Immature natural killer cell (primary cell): ENCODE data around the gene NTNG2. TPM values are rescaled to one million over a fixed set of nuclear protein-coding genes. Genes with fewer than 3 reads are reported as not detected.

Experiments
- DNase-seq, 3 donors: peaks; one replicate each; pipeline ENCODE4 v3.0.0; 2022; ENCODE audit warnings: mixed read lengths in 1 of 3
- H3K27ac Mint-ChIP-seq, 6 donors: one replicate each; pipeline ENCODE4 v1.8.0; 2020; ENCODE audit warnings: mixed read lengths in 6 of 6, mild to moderate bottlenecking in 5 of 6, inconsistent platforms in 4 of 6, moderate library complexity in 3 of 6
- H3K27me3 Mint-ChIP-seq, 3 donors: one replicate each; pipeline ENCODE4 v1.8.0; 2020 to 2021; ENCODE audit warnings: low read depth in 3 of 3, mild to moderate bottlenecking in 3 of 3, mixed read lengths in 3 of 3, moderate library complexity in 3 of 3, inconsistent platforms in 1 of 3
- H3K36me3 Mint-ChIP-seq, 3 donors: one replicate each; pipeline ENCODE4 v1.8.0; 2020; ENCODE audit warnings: mixed read lengths in 3 of 3, inconsistent platforms in 2 of 3, mild to moderate bottlenecking in 2 of 3
- H3K4me1 Mint-ChIP-seq, 2 donors: one replicate each; pipeline ENCODE4 v1.8.0; 2020; ENCODE audit warnings: inconsistent platforms in 2 of 2, mild to moderate bottlenecking in 2 of 2, mixed read lengths in 2 of 2, moderate library complexity in 1 of 2
- H3K4me3 Mint-ChIP-seq, 5 donors: one replicate each; pipeline ENCODE4 v1.8.0; 2020; ENCODE audit warnings: mild to moderate bottlenecking in 5 of 5, mixed read lengths in 5 of 5, inconsistent platforms in 3 of 5, moderate library complexity in 3 of 5
- H3K9me3 Mint-ChIP-seq, 6 donors: one replicate each; pipeline ENCODE4 v1.8.0; 2020; ENCODE audit warnings: mild to moderate bottlenecking in 6 of 6, mixed read lengths in 6 of 6, inconsistent platforms in 4 of 6, moderate library complexity in 3 of 6
- polyA plus RNA-seq, 3 donors: library from polyadenylated mRNA; unstranded; fragments of 300-500 nt; fragmentation: Illumina TruSeq; gene quantifications; one replicate each; pipeline ENCODE4 v1.2.3, GENCODE V29; 2021

Gene NTNG2
- polyA plus RNA-seq, 3 donors from 2014 or later, result 0.27 to 0.94 (median 0.62) TPM

DNA sequence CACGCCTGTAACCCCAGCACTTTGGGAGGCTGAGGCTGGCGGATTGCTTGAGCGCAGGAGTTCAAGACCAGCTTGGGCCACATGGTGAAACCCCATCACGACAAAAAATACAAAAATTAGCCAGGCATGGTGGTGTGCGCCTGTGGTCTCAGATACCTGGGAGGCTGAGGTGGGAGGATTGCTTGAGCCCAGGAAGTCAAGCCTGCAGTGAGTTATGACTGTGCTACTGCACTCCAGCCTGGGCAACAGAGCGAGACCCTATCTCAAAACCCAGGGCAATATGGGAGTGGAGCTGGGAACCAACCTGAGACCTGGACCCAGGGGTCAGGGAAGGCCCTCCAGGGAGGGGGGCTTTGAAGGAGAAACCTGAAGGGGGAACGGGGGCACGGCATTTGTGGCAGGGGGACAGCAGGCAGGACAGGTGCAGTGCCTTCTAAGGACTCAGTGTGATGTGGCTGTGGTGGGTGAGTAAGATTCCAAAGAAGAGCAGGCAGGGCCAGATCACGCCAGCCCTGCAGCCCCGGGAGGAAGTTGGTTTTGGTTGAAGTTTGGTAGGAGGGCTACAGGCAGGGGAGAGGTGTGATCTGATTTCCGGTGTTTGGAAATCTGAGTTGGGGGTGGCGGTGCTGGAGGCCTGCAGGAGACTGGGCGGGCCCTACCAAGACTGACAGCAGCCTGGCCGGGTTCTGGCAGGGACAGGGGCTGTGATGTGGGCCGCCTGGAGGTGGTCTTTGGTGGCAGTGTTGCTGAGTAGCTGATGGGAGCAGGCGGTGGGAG is 46.2 kb downstream of the NTNG2 start:
- Mint-ChIP-seq H3K27me3 (peaks cover 0 to 1% (median 0%) of the 10 kb centered on the region in 3 donors), H3K4me3 (peak overlapping the region in 1 of 5 donors; percentile 25), H3K4me1 (peaks cover 0 to 1% of the 10 kb centered on the region in 2 donors), H3K27ac (no peak overlapping the region), H3K36me3 (peaks cover 0 to 4% (median 3%) of the 10 kb centered on the region in 3 donors), H3K9me3 (no peaks in the 10 kb centered on the region)
- DNase-seq, result no peak

DNA sequence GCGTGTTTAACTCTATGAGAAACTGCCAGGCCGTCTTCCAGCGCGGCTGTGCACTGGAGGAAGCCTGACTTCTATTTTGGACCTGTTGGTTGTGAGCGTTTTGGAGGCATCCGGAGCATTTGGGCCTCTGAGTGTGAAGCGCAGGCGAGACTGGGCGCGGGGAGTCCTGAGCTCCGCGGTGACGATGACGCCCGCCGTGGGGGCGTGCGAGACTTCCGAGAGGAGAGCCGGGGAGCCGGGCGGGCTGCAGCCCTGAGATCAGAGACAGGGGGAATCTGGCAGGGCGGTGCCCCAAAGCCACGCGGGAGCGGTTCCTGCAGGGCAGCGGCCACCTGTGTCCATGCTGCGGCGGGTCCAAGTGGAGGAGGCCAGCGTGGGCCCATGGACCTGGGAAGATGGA is 47.4 kb downstream of the NTNG2 start:
- Mint-ChIP-seq H3K4me1 (peaks cover 0 to 1% of the 10 kb centered on the region in 2 donors), H3K9me3 (no peaks in the 10 kb centered on the region), H3K27ac (no peak overlapping the region), H3K4me3 (no peak overlapping the region), H3K27me3 (peaks cover 0 to 1% (median 0%) of the 10 kb centered on the region in 3 donors), H3K36me3 (peaks cover 0 to 4% (median 3%) of the 10 kb centered on the region in 3 donors)
- DNase-seq, result no peak

DNA sequence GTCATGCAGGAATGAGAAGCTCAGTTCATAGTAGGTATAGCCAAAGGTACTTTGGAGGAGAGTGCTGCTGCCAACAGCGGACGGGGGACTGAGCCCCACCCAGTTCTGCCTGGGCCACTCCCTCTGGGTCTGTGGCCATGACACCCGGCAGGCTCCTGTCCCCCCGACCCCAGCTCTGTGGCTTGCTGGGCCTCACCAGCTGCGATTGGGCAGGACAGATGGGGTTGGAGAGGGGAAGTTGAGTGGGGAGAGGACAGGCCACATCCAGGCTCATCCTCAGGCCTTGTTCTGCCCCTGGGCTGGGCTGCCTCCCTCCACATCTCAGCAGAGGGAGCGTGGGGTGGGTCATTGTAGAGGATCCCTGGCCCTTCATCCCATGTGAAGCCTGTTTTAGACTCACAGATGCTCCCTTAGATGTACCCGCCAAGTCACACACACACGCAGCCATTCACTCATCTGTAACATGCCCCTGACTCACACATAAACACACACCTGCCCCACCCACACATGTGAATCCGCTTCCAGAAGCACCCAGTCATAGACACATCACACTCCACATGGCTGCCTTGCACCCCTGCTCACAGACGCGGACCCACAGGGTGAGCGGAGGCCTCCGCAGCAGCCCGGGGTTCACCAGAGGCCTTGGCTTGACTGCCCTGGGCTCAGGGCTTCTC is 48.8 kb downstream of the NTNG2 start:
- Mint-ChIP-seq H3K9me3 (no peaks in the 10 kb centered on the region), H3K4me1 (peaks cover 0 to 1% of the 10 kb centered on the region in 2 donors), H3K27me3 (peaks cover 0 to 1% (median 0%) of the 10 kb centered on the region in 3 donors), H3K27ac (no peak overlapping the region), H3K4me3 (no peak overlapping the region), H3K36me3 (no peaks in the 10 kb centered on the region)
- DNase-seq, result no peak

DNA sequence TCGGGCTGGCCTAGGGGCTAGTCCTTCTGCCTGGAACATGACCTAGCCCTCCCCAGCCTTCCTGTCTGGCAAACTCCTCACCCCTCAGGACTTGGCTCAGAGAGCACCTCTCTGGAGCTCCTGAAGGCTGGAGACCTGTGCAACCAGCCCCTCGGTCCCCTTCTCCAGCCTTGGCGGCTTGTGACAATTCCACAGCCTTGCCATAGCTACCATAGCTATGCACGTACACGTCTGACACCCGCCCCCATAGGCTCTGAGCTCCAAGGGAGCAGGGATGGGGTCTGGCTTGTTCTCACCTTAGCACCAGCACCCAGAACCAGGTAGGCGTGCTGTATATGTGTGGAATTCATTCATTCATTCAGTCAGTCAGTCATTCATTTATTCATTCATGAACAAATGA is 49.7 kb downstream of the NTNG2 start:
- H3K9me3 Mint-ChIP-seq, result no peaks in the 10 kb centered on the region
- H3K27ac Mint-ChIP-seq, result no peak overlapping the region

DNA sequence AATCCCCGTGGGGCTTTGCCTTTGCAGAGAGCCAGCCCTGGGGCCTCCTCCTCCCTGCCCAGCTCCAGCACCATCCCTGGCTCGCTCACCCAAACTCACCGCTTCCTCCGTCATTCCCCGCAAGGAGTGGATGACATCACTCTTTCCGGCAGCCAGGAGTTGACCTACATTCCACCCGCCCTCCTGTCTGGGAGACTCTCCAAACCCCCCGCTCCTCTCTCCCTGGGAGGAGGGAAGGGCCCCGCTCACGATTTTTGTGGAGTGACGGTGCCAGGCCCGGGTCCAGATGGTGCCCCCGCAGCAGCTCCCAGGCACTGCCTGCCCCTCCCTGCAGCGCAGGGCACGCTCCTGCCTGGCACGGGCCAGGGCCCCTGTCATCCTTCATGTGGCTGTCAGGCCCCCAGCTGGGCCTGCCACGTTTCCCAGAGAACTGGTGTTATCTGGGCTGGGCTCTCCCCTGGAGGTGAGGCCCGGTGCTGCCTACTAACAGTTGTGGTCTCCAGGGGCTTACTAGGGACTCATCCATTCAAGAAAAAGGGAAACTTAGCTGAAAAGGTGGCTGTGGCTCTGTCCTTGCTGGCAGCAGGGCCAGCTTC is 52.3 kb downstream of the NTNG2 start:
- H3K4me3 Mint-ChIP-seq, result no peak overlapping the region
- DNase-seq, result no peak
- no peaks in the 10 kb centered on the region for H3K36me3 Mint-ChIP-seq
- peaks cover 0 to 2% (median 1%) of the 10 kb centered on the region in 3 donors for H3K27me3 Mint-ChIP-seq
- H3K27ac Mint-ChIP-seq, result no peak overlapping the region
- no peaks in the 10 kb centered on the region for H3K4me1 Mint-ChIP-seq
- no peaks in the 10 kb centered on the region for H3K9me3 Mint-ChIP-seq

More for the DNA sequence above, 49.7 kb downstream of the NTNG2 start:
- Mint-ChIP-seq H3K4me3 (no peak overlapping the region), H3K36me3 (no peaks in the 10 kb centered on the region), H3K27me3 (peaks cover 0 to 1% (median 0%) of the 10 kb centered on the region in 3 donors), H3K4me1 (peaks cover 0 to 1% of the 10 kb centered on the region in 2 donors)
- DNase-seq, result no peak

DNA sequence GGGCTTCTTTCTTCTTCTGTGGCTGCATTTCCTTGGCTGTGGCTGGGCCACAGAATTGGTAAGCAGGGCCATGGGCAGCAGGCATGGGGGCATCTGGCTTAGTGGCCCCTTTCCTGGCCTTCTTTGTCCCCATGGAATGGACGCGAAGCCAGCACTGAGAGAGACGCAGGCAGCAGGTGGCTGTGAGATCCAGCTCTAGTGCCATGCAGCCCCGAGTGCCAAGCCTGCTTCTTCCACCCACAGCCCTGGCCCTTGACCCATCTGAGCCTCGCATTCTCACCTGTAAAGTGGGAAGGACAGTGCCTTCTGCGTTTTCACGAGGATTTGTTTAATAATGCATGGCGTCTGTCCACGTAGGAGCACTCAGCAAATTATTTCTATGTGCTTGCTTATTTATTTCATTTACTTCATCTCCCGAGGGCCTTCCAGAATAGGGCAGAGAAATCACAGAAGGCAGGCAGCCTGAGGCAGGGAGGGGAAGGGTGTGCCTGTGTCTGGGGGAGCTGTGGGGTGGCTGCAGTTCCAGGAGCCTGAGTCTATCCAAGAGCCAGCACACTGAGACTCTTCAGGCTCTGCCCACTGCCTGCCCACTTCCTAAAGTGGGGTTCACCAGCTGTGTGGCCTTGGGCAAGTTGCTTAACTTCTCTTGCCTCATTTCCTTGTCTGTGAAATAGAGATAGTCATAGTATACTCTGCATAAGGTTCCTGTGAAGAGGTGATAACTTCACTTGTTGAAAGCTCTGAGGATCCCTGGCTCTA is 55.2 kb downstream of the NTNG2 start:
- Mint-ChIP-seq H3K27ac (no peak overlapping the region), H3K27me3 (peaks cover 0 to 2% (median 1%) of the 10 kb centered on the region in 3 donors), H3K4me3 (no peak overlapping the region), H3K36me3 (peaks cover 0 to 4% (median 0%) of the 10 kb centered on the region in 3 donors), H3K9me3 (no peaks in the 10 kb centered on the region), H3K4me1 (no peaks in the 10 kb centered on the region)
- no peak for DNase-seq

DNA sequence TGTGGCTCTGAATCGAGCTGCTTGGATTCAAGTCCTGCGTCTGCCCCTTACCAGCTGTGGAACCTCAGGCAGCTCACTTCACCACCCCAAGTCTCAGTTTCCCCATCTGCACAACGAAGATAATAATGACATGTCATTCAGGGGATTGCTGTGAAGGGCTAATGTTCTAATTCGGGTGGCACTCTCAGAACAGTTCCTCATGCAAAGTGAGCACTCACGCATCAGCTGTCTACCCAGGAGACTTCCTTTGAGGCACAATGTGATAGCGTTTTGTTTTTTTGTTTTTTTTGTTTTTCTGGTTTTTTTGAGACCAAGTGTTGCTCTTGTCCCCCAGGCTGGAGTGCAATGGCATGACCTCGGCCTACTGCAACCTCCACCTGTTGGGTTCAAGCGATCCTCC is 56.4 kb downstream of the NTNG2 start:
- Mint-ChIP-seq H3K27ac (no peak overlapping the region), H3K4me3 (no peak overlapping the region), H3K9me3 (no peaks in the 10 kb centered on the region), H3K36me3 (peaks cover 0 to 4% (median 1%) of the 10 kb centered on the region in 3 donors), H3K27me3 (peaks cover 0 to 2% (median 1%) of the 10 kb centered on the region in 3 donors), H3K4me1 (no peaks in the 10 kb centered on the region)
- no peak for DNase-seq

DNA sequence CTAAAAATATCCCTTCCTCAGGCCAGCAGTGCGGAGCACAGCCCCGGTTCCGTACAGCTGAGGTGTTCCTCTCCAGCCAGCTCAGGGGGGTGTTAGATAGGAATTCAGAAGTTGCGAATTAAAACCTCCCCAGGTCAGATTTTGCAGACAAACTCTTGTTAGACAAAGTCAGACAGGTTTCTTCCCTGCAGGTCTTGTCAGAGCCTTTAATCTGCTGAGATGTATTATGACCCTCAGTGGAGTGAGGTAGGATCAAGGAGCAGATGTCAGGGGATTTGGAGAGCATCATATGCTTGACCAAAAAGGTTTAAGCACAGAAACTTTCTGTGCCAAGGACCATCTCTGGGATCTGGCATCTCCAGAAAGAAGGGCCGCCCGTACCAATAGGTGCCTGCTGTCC is 60.1 kb downstream of the NTNG2 start:
- Mint-ChIP-seq H3K9me3 (no peaks in the 10 kb centered on the region), H3K27me3 (peaks cover 2% of the 10 kb centered on the region in 3 donors), H3K36me3 (peaks cover 0 to 5% (median 3%) of the 10 kb centered on the region in 3 donors), H3K27ac (no peak overlapping the region), H3K4me1 (no peaks in the 10 kb centered on the region), H3K4me3 (no peak overlapping the region)
- no peak for DNase-seq

DNA sequence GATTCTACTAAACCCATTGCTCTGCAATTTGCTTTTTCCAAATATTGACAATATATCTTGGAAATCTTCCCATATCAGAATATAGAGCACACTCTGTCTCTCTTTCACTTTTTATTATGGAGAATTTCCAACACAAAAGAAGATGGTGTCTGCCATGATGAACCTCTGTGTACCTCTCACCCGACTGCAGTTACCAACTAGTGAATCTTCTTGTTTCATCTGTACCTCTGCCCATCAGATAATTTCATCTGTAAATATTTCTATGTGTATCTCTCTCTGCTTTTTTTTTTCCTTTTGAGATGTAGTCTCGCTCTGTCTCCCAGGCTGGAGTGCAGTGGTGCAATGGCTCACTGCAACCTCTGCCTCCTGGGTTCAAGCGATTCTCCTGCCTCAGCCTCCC is 62.8 kb downstream of the NTNG2 start:
- no peak overlapping the region for H3K27ac Mint-ChIP-seq
- peaks cover 0 to 8% (median 3%) of the 10 kb centered on the region in 3 donors for H3K36me3 Mint-ChIP-seq
- H3K9me3 Mint-ChIP-seq, result no peaks in the 10 kb centered on the region
- no peak overlapping the region for H3K4me3 Mint-ChIP-seq
- peaks cover 0 to 2% (median 2%) of the 10 kb centered on the region in 3 donors for H3K27me3 Mint-ChIP-seq
- peaks cover 0 to 6% of the 10 kb centered on the region in 2 donors for H3K4me1 Mint-ChIP-seq
- DNase-seq, result no peak

DNA sequence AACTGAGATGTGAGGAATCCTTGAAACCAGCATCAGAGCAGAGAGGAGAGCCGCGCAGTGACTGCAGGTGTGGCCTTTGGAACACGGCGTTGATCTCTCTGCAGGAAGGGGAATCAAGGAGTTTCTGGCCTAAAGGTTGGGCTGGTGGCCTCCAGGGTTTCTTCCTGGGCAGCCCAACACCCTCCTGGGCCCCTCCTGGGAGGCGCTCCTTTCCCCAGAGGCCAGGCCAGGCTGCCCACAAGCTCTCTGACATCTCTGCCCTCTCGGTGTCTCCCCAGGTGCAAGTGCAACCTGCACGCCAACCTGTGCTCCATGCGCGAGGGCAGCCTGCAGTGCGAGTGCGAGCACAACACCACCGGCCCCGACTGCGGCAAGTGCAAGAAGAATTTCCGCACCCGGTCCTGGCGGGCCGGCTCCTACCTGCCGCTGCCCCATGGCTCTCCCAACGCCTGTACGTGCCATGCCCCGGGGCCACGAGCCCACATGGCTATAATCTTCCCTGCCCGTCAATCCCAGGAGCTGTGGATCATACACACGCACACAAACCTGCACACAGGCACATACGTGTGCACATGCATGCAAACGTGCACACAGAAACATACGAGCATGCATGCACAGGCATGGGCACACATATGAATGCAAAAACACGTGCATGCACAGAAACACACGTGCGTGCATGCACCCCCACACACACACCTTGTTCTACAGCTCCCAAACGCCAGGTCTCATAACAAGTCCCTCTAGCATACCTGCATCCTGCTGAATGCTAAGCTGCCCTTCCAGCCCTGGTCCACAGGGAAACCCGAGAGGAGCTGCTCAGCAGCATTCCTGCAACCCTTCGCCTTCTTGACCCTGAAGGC is 64.9 kb downstream of the NTNG2 start:
- Mint-ChIP-seq H3K4me3 (no peak overlapping the region), H3K9me3 (no peaks in the 10 kb centered on the region), H3K36me3 (peaks cover 0 to 4% (median 3%) of the 10 kb centered on the region in 3 donors), H3K27me3 (peaks cover 0 to 2% (median 2%) of the 10 kb centered on the region in 3 donors), H3K27ac (no peak overlapping the region), H3K4me1 (peaks cover 0 to 6% of the 10 kb centered on the region in 2 donors)
- no peak for DNase-seq

DNA sequence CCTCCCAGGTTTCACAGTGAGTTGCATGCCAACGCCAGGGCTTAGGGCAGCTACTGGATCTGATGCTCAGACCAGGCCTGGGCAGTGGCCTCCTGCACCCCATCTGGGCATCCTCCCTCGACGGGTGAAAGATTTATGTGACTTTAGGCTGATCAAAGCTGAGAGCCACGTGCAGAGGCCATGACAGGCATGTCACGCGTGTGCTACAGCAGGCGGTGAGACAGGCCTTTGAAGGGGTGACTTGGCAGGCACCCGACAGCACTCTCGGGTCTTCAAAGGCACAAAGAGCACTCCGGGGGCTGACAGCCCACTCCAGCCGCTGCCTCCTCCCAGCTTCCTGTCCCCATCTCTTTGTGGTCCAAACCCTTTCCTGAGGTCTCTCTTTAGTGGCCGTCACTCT is 66.2 kb downstream of the NTNG2 start:
- Mint-ChIP-seq H3K27ac (no peak overlapping the region), H3K36me3 (peaks cover 0 to 4% (median 3%) of the 10 kb centered on the region in 3 donors), H3K4me1 (peaks cover 0 to 6% of the 10 kb centered on the region in 2 donors), H3K9me3 (no peaks in the 10 kb centered on the region), H3K4me3 (no peak overlapping the region), H3K27me3 (peaks cover 0 to 2% (median 2%) of the 10 kb centered on the region in 3 donors)
- DNase-seq, result no peak

DNA sequence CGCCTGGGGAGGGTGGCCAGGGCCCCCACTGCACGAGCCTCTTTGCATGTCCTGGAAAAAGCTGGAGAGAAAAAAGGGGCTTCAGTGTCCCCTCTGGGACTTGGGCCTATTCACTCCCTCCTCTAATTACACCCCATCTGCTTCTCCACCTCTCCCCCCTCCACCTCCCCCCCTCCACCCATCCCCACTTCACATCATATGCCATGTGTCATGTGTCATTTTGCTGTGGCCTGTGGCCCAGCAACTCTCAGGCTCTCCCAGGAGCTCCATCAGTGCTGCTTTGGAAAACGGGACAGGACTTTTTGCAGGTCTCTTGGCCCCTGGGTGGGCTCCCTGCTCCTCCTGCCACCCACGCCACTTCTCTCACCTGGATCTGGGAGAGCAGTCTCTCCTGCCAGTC is 68.7 kb downstream of the NTNG2 start:
- Mint-ChIP-seq H3K9me3 (no peaks in the 10 kb centered on the region), H3K4me3 (no peak overlapping the region), H3K27me3 (peaks cover 0 to 2% (median 0%) of the 10 kb centered on the region in 3 donors), H3K36me3 (peaks cover 0 to 4% (median 0%) of the 10 kb centered on the region in 3 donors), H3K27ac (no peak overlapping the region), H3K4me1 (peaks cover 0 to 6% of the 10 kb centered on the region in 2 donors)
- DNase-seq, result no peak
